Tibial nerve (tissue), 4 donors: Measurements from ENCODE around the gene HOXB2. TPM values are rescaled to one million over a fixed set of nuclear protein-coding genes. Genes with fewer than 3 reads are reported as not detected.
A peak's percentile ranks its signal among the peaks of the same experiment; 100 is the strongest.

ENCODE experiments used
- DNase-seq, 2 donors: peaks; one replicate each; pipeline ENCODE4 v3.0.0-alpha.2; 2019; ENCODE audit warnings: low spot score in 2 of 2
- H3K27ac ChIP-seq, 4 donors: fragments of 200-600 bp; sonication (generic) in 3 of 4; one replicate each; pipeline ENCODE4 v1.5.1; 2017 to 2019; ENCODE audit warnings: mild to moderate bottlenecking in 1 of 4
- H3K27me3 ChIP-seq, 2 donors: fragments of 200-600 bp; sonication (generic) in 1 of 2; one replicate each; pipeline versions ENCODE4 v1.5.1 to v1.6.0; 2017 to 2019
- H3K36me3 ChIP-seq, 3 donors: fragments of 200-600 bp; sonication (generic); one replicate each; pipeline ENCODE4 v1.5.1; 2018 to 2019
- H3K4me1 ChIP-seq, 4 donors: fragments of 200-600 bp; sonication (generic) in 3 of 4; one replicate each; pipeline ENCODE4 v1.5.1; 2017 to 2019
- H3K4me3 ChIP-seq, 4 donors: fragments of 200-600 bp; sonication (generic) in 3 of 4; one replicate each; pipeline ENCODE4 v1.5.1; 2017 to 2019; ENCODE audit warnings: mild to moderate bottlenecking in 1 of 4, moderate library complexity in 1 of 4
- H3K9me3 ChIP-seq, 4 donors: fragments of 200-600 bp; sonication (generic) in 3 of 4; one replicate each; pipeline ENCODE4 v1.5.1; 2017 to 2019
- EP300 ChIP-seq, 2 donors: sonication (generic); formaldehyde crosslinking; IDR thresholded peaks; one replicate each; pipeline ENCODE4 v1.6.1; 2017; ENCODE audit warnings: antibody characterized with exemption in 2 of 2, mild to moderate bottlenecking in 1 of 2
- POLR2A ChIP-seq, 2 donors: fragments of 450-650 bp; IDR thresholded peaks; one replicate each; pipeline ENCODE4 v1.6.1; 2017; ENCODE audit warnings: antibody characterized with exemption in 2 of 2, mild to moderate bottlenecking in 2 of 2, moderate library complexity in 2 of 2
- WGBS, 2 donors: methylation state at CpG; one replicate each; pipeline ENCODE4 v1.1.5; 2018; 5-methylcytosine and 5-hydroxymethylcytosine counted together
- total RNA-seq, 4 donors: library from RNA; depleted of rRNA; stranded (reverse); fragments of >200 nt; gene quantifications; one replicate each; pipeline ENCODE4 v1.1.0, GENCODE V29; 2016
- TF ChIP-seq, protein P1 (sequence below), 5 experiments: fragments of 200-600 bp in 3 of 5; fragments of 450-650 bp in 2 of 5; sonication (generic) in 3 of 5; IDR thresholded peaks; one replicate each; pipeline ENCODE4 v1.5.1; 2016 to 2019; ENCODE audit warnings: antibody characterized with exemption in 5 of 5, mild to moderate bottlenecking in 3 of 5, moderate library complexity in 2 of 5

Gene HOXB2
- total RNA-seq, 4 donors from 2014 or later: 6.9 to 29.3 (median 19.2) TPM

DNA sequence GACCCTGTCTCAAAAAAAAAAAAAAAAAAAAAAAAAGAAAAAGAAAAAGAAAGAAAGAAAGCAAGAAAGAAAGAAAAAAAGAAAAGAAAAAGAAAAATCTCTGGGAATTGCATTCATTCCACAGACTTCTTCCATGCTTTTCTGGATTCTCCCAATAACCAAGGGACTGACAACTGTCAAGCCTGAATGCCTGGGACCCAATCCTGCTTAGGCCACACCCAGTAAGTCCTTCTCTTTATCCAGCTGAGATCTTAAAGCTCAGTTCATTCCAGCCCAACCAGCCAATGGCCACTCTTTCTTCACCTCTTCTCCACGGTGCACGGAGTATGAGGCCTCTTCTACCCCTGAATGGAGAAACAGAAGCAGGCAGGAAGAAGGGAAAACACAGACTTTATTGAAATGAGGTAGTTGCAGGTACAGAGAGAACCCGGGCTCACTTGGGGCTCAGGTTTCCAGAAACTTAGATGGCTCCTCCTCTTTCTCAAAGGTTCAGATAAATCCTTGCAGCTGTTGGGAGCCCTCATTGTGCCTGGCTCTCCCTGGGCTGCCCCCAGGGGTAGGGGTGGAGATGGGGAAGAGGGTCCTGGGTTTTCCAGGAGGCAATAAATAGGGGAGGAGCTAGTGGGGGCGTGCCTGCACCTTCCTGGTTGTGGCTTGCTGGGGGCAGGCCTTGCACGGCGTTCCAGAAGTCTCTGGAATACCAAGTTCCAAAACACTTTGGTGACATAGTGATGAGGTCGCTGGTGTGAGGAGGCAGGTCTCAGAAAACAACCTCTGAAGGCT, 16.6 kb downstream of the HOXB2 start:
- TF ChIP-seq, protein P1, sequence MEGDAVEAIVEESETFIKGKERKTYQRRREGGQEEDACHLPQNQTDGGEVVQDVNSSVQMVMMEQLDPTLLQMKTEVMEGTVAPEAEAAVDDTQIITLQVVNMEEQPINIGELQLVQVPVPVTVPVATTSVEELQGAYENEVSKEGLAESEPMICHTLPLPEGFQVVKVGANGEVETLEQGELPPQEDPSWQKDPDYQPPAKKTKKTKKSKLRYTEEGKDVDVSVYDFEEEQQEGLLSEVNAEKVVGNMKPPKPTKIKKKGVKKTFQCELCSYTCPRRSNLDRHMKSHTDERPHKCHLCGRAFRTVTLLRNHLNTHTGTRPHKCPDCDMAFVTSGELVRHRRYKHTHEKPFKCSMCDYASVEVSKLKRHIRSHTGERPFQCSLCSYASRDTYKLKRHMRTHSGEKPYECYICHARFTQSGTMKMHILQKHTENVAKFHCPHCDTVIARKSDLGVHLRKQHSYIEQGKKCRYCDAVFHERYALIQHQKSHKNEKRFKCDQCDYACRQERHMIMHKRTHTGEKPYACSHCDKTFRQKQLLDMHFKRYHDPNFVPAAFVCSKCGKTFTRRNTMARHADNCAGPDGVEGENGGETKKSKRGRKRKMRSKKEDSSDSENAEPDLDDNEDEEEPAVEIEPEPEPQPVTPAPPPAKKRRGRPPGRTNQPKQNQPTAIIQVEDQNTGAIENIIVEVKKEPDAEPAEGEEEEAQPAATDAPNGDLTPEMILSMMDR (IDR thresholded peaks at IDR 0.05): no peak
- no peak for TF ChIP-seq POLR2A (IDR thresholded peaks at IDR 0.05)
- H3K27ac ChIP-seq: no peak overlapping the region
- H3K36me3 ChIP-seq: no peaks in the 10 kb centered on the region
- H3K4me1 ChIP-seq: peaks cover 0 to 8% (median 0%) of the 10 kb centered on the region in 4 donors
- no peak for DNase-seq
- H3K4me3 ChIP-seq: no peak overlapping the region
- 59 to 66% methylated on average over 7 of the region's 7 CpGs for WGBS, 2 donors
- no peaks in the 10 kb centered on the region for H3K9me3 ChIP-seq
- H3K27me3 ChIP-seq: peaks cover 0 to 81% of the 10 kb centered on the region in 2 donors

DNA sequence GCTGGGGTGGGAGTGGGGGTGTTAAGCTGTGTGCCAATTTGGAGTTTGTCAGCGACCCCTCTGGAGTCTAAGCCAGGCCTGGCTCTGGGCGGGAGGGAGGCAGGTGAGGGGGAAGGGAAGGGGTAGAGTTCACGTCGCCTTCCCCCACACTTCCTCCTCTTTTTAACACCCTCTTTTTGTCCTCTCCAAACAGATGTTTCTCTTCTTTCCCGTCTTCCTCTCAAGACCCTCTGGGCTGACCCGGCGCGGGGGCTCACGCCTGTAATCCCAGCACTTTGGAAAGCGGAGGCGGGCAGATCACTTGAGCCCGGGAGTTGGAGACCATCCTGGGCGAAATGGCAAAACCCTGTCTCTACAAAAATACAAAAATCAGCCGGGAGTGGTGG, 17.4 kb downstream of the HOXB2 start:
- no peaks in the 10 kb centered on the region for H3K36me3 ChIP-seq
- H3K27ac ChIP-seq: no peak overlapping the region
- no peak overlapping the region for H3K4me3 ChIP-seq
- TF ChIP-seq POLR2A (IDR thresholded peaks at IDR 0.05) (no peak), EP300 (IDR thresholded peaks at IDR 0.05) (no peak)
- TF ChIP-seq, protein P1 (IDR thresholded peaks at IDR 0.05): no peak
- peaks cover 0 to 89% of the 10 kb centered on the region in 2 donors for H3K27me3 ChIP-seq
- no peak for DNase-seq
- H3K4me1 ChIP-seq: peaks cover 0 to 8% (median 0%) of the 10 kb centered on the region in 4 donors
- H3K9me3 ChIP-seq: no peaks in the 10 kb centered on the region
- WGBS, 2 donors: 62 to 63% methylated on average over 14 of the region's 14 CpGs

DNA sequence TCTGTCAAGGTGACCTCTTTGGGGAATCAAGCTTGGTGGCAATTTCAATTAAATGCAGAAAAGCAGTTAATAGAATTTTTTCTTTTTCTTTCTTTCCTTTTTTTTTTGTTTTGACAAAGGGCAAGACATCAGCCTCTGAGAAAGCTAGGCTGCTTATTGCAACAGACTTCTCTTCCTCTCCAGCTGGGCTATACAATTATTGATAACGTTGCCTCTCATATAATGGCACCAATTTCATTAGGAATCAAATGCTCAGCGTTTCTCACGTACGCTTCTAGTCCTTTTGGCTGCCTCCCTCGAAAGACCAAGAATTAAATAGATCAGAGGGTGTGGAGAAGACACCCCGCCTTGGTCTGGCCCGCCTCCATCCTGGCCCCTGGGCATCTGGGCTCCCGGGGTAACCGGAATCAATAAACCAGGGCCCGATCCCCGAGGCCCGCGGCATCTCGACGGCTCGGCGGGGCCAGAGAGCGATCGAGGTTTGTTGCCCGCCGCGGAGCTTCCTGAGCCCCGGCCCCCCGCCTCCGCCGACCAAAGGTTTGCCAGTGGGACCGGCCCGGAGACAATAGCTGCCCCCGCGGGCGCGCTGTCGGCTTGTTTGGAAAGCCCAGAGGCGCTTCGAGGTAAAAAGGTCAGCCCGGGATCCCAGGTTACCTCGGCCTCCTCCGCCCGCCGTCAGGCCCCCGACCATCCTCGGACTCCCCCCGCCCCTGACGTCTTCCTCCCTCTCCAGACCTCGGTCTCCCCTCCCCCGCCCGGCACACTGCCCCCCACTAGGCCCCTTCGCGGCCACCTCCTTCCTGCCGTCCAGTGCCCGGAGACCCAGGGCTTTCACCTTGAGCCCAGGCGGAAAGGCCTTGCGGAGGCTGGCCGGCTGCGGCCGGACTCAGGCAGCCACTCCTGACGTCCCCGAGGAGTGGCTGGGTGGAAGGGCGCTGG, 18.0 kb downstream of the HOXB2 start:
- WGBS, 2 donors: 22 to 28% methylated on average over 23 to 54 of the region's 59 CpGs
- Histone ChIP-seq H3K36me3 (no peaks in the 10 kb centered on the region), H3K4me1 (peaks cover 0 to 12% (median 0%) of the 10 kb centered on the region in 4 donors), H3K27me3 (peaks cover 0 to 89% of the 10 kb centered on the region in 2 donors), H3K9me3 (no peaks in the 10 kb centered on the region), H3K4me3 (peak overlapping the region in 1 of 4 donors; percentile 15), H3K27ac (no peak overlapping the region)
- TF ChIP-seq, protein P1 (IDR thresholded peaks at IDR 0.05): no peak
- TF ChIP-seq EP300 (IDR thresholded peaks at IDR 0.05): no peak
- TF ChIP-seq POLR2A (IDR thresholded peaks at IDR 0.05): no peak
- no peak for DNase-seq

DNA sequence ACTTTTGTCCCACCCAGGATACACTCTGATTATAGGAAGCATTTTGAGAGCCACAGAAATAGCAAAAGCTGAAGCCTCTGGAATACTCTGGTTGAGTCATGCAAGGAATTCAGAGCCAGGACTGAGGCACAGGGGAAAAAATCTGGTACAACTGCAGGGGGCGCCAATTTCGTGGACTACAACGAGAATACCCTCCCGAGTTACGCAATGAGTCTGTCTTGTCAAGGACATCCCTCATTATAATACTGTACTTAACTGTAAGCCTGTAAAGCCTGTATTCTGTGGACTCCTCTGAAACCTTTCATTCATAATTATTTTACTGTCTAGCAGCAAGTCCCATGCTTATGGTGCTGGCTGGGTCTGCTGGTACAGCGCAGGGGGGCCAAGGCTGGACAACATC, 21.9 kb downstream of the HOXB2 start:
- Histone ChIP-seq H3K4me1 (peaks cover 0 to 12% (median 0%) of the 10 kb centered on the region in 4 donors), H3K27ac (no peak overlapping the region), H3K27me3 (peaks cover 0 to 86% of the 10 kb centered on the region in 2 donors), H3K36me3 (no peaks in the 10 kb centered on the region), H3K4me3 (no peak overlapping the region), H3K9me3 (no peaks in the 10 kb centered on the region)
- no peak for TF ChIP-seq EP300 (IDR thresholded peaks at IDR 0.05)
- TF ChIP-seq, protein P1 (IDR thresholded peaks at IDR 0.05): no peak
- no peak for TF ChIP-seq POLR2A (IDR thresholded peaks at IDR 0.05)
- WGBS, 2 donors: 66 to 68% methylated on average over 6 of the region's 6 CpGs
- no peak for DNase-seq
